Activated T-cell treated with anti-CD3 and anti-CD28 coated beads for 48 hours (primary cell): ENCODE data around the gene CHTF18.
"Not testable (repeated sequence)": the region's sequence is repeated elsewhere in the genome, so short reads cannot be mapped to it uniquely, and the experiment has no call there.

Experiments used
- DNase-seq: peaks from one replicate; pipeline ENCODE4 v3.0.0-alpha.2; 2020; ENCODE audit warnings: low read depth

Gene CHTF18

DNA sequence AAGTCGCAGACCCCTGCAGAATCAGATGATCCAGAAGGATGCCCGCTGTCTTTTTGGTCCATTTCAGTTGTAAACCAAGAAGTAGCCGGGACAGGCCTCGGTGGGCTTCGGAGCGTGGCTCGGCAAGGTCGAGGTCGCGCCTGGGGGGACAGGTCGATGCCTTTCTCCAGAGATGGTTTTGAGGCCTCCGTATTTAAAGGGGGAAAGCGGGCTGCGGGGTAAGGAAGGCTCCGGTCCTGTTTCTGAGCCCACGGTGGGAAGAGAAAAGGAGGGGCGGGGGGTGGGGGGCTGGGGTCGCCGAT lies 19.6 kb downstream of the CHTF18 start:
- DNase-seq, result no peak

DNA sequence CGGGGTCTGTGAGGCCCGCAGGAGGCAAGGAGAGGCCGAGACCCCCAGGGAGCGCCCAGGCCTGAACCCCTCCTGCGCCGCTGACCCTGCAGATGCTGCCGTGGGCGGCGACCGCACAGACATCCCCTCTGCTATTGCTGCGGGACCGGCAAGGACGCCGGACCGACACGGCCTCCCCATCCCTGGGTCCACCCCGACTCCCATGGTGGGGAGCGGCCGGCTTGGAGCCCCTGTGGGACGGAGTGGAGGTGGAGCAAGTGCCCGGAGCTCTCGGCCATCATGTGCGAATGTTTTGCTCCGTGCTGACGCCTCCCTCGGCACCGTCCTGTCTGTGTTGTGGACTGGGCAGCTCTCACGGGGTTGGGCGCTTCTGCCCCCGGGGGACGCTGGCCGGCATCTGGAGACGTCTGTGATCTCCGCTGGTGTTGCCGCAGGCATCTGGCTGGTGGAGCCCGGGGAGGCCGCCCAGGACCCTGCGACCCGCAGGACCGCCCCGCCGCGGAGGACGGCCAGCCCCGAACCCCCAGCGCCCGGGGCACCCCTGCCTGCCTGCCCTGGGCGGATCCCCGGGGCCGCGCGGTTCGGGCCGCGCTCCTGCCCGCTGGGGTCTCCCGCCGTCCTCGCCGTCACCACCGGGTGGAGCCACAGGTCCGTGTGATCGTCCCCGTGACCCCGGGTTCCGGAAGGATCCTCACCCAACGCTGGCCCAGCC lies 24.9 kb downstream of the CHTF18 start:
- DNase-seq, result peak; percentile 62

DNA sequence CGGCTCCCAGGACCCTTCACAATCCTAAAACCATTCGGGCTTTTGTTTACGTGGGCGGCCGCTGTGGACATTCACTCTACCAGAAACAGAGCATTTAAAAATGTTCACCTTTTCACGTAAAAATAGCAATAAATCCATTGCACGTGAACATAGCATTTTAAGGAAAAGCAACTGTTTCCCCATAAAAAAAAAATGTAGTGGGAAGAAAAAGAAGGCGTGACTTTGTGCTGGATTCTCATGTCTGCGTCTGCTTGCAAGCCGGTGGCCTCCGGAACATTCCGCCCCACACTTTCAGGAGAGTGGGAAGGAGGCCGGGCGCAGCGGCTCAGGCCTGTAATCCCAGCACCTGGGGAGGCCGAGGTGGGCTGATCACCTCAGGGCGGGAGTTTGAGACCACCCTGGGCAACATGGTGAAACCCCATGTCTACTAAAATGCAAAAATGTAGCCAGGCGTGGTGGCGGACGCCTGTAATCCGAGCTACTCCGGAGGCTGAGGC lies 25.5 kb downstream of the CHTF18 start:
- DNase-seq, result no peak

DNA sequence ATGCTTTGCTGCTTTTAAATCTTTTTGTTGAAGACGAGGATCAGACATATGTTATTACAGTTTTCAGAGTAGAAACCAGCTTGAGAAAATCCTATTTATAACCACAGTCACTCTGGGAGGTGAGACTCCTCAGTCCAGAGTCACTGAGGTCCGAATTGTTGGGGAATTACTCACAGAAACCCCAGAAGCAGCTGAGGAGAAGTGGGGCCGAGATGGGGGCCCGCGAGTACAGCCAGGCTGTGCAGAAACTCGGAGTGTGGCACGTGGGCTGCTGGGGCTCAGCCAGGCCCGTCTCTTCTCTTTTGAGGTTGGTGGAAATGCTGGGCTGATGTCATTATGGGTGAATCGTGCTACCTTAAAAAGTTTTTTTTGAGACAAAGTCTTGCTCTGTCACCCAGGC lies 26.6 kb downstream of the CHTF18 start:
- no peak for DNase-seq

DNA sequence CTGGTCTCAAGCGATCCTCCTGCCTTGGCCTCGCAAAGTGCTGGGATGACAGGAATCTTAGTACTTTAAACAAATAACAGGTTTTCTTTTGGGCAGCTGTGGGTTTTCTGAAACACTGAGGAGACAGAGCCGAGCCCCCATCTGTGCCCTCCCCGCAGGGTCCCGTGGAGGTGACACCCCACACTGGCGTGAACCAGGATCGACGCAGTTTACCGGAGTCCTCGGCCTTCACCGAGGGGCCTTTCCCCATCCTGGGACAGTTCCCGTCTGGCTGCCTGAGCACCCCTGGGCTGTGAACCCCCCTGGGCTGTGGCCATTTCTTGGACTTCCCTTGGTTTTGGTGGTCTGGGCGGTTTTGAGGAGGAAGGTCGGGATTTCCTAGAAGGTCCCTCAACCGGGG lies 27.4 kb downstream of the CHTF18 start:
- DNase-seq, result no peak

DNA sequence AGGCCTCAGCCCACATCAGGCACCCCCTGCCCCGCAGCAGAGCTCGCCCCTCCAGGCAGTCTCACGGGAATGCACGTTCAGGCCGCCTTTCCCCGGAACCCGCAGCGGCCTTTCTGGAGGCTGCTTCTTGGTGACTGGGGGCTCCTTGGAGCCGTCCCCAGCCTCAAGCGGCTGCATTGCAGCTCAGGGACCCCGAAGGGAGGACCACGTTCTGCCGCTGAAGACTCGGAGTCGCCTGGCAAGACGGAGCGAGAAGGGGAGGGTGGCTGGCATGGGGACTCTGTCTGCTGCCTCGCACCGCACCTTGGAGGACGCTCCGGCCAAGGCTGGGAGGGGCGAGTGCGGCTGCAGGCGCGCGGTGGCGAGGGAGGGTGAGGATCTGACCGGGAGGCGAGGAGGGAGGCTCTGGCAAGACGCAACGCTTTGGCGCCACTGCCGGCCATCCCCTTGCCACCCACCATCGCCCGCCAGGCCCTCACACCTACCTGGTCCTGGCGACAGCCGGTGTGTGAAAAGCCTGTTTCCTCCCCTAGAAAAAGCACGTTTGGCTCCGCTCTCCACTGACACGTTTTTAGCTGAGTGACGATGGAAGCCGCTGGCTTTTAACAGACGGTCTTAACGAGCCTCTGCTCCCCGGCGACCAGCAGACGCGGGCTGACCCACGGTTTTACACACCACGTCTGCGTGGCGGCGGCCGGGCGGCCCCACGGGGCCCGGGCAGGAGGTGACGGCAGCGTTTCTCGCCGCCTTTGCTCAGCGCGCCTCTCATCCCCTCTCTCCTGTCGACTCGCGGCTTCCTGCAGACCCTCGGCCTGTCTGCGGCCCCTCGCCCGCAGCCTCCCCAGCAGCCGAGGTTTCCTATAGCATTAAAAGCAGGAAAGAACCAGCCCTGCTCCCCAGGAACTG lies 28.8 kb downstream of the CHTF18 start:
- no peak for DNase-seq

DNA sequence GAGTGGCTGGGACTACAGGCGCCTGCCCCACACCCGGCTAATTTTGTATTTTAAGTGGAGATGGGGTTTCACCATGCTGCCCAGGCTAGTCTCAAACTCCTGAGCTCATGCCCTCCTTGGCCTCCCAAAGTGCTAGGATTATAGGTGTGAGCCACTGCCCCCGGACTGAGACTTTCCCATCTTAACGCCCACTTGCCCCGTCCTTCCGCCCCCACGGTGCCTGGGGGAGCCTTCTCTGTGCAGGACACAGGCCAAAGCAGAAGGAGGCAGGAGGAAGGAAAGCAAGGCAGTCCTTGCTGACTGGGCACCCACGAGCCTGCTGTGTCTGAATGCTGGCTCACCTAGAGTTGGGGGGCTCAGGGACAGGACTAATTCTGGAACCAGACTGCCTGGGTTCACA lies 29.7 kb downstream of the CHTF18 start:
- DNase-seq, result no peak

DNA sequence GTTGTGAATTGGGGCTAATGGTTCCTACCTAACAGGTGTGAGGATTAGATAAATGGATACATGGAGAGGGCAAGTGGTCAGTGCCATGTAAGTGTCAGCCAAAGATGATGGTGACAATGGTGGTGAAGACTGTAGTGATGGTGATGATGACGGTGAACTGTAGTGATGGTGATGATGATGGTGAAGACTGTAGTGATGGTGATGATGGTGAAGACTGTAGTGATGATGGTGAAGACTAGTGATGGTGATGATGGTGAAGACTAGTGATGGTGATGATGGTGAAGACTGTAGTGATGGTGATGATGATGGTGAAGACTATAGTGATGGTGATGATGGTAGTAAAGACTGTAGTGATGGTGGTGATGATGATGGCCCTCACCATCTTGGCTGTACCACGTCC lies 30.2 kb downstream of the CHTF18 start:
- no peak for DNase-seq

DNA sequence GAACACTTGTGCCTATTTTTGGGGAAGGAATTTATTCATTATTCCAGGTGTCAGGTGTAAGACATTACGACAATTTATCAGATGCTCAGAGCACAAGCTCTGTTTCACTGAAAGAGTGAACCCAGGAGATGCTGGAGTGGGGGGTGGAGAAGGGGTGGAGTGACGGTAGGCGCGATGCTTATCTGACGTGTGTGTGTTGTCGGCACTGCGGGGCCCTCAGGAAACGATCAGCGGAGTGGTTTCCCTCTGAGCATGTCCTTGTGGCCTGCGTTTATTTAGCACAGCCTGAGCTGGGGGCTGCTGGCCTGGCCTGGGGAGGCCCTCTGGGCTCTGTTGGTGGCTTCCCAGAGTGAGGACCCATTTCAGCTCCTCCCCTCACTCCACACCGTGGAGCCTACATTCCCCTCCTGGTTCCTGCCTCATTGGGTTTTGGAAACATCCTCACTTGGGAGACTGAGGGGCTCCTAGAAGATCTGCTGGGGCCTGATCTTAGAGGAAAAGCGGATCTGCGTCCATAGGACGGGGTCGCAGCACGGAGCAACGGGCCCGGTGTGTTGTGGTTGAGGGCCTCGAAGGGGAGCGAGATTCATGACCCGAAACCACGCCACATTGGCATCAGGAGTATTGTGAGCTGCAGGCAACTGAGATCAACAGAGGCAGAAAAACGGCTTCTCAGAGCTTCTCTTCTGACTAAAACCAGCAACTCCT lies 31.1 kb downstream of the CHTF18 start:
- no peak for DNase-seq

DNA sequence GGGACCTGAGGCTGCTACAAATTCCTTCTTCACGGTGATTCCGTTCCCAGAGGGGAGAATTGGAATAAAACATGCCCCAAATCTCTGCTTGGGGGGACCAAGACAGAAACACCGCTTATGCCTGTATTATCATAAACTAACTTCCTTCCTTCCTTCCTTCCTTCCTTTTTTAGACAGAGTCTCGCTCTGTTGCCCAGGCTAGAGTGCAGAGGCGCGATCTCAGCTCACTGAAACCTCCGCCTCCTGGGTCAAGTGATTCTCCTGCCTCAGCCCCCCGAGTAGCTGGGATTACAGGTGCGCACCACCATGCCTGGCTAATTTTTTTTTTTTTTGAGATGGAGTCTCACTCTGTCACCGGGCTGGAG lies 31.6 kb downstream of the CHTF18 start:
- not testable (repeated sequence) for DNase-seq

DNA sequence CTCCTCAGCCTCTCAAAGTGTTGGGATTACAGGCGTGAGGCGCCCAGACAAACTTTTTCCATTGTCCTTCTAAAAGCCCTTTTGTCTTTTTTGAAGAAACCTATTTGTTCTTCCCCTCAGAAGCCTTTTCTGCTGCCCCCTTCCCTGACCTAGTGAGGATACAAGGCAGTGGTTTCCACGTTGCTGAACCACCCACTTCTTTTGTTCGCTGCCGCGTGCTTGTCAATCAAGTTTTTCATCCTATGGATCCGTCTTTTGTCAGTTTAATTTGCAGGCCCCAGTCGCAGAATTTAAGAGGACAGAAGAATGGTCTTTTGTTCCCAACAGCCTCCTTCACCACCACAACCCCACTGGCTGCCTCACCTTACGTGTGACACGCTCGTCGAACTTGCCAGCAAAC lies 32.3 kb downstream of the CHTF18 start:
- DNase-seq, result no peak

DNA sequence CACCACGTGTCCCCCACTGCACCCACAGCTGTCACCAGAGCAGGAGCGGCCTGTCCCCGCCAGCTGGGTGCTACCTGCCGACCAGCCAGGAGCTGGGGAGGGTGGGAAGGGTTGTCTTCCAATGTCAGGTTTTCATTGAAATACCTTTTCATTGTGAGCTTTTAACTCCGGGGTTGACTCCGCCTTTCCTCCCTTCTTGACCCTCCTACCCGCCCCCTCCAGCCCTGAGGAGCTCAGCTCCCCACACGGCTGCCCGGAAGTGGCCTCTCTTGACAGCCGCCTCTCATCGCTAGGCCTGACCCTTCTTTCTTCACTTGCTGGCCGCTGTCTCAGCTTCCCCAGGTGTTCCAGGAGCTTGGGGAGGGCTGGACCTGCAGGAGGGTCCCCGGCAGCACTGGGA lies 33.3 kb downstream of the CHTF18 start:
- no peak for DNase-seq

DNA sequence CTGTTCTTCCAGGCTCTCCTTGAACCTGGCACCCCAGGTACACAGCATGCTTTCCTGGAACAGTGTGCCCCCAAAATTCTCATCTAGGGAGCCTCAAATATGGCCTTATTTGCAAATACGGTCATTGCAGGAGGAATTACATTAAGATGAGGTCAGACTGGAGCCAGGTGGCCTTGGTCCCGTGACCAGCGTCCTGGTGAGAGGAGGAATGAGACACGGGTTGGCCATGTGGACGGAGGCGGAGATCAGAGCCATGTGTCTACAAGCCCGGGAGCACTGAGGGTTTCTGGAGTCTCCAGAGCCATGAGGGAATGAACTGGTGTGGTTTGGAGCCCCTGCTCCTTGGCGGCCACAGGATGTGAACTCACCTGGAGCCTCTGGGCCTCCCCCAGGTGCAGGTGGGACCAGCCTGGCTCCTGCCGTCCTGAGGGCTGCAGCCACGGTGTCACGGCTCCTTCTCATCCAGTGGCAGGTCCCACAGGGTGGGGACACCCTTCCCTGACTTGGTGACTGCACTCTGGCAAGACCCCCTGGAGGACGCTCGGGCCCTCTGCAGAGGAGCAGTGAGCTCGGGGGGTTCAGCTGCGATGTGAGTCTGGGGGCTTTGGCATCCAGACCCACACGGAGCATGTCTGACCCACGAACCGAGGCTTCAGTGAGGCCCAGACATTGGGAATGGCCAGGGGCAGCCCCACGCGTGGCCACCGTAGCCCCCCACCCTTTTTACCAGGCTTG lies 33.9 kb downstream of the CHTF18 start:
- DNase-seq, result no peak

DNA sequence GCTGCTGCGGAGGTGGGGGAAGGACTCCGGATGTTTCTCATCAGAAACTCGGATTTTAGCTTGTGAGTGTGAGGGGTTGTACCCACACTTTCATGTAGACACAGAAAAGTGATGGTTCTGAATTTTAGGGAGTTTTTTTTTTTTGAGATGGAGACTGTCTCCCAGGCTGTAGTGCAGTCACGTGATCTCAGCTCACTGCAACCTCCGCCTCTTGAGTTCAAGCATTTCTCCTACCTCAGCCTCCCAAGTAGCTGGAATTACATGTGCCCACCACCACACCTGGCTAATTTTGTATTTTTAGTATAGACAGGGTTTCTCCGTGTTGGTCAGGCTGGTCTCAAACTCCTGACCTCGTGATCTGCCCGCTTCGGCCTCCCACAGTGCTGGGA lies 34.5 kb downstream of the CHTF18 start:
- DNase-seq, result no peak

DNA sequence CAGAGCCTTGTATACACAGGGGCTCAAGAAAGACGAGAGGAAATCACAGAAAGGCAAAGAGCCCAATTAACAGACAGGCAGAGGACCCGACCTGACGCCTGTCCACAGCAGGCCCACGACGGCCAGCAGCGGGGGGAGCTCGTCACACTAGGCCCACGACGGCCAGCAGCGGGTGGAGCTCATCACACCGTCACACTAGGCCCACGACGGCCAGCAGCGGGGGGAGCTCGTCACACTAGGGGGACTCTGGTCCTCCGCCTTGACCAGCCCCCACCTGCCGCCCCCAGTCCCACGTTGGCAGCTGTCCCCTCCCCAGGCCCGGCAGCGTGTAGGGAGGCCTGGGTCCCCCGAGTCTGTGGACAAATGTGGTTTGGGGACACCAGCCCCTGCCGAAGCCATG lies 35.8 kb downstream of the CHTF18 start:
- DNase-seq, result no peak

DNA sequence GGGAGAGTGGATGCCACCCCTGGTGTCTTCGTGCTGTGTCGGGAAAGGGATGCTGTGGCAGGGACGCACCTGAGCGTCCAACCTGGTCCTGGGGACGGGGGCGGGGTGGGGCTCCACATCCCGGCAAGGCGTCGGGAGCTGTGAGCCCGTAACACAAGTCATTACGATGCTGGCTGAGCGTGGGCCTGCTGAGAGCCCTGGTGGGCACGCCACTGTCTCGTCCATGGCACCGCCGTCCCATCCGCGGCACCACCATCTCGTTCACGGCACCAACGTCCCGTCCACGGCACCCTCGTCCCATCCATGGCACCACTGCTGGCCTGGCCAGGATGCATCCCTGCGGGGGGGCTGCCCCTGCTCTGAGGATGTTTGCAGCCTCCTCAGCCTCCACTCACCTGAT lies 36.2 kb downstream of the CHTF18 start:
- DNase-seq, result no peak

DNA sequence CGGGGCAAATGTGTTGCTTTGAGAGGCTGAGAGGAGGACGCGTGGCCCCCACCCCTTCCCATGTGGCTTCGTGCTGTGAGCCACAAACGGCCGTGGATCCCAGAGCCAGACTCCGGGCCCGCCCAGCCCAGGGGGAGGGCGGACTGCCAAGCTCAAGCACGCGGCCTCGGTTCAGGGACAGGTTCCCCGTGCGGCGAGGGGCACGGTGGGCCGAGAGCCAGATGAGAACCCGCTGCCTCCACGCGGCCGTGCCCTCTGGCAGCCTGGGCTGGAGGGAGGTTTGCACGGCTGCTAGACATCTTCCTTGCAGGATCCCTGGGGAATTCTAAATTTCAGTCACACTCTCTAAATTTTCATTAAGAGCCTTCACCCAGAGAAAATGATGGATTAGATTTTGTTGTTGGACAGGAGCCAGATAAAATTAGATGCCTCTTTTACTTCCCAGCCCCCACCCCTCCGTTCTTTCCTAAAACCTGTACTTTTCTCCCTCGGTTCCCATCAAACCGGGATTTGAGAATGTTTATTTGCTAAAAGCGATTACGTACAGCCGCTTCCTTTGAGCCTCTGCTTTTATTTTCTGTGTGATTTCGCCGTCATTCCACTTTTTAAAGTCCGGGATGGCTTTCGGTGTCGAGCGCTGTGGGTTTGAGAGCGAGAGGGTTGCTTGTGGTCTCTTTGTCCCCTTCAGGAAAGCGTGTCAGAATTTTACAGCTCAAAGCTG lies 37.1 kb downstream of the CHTF18 start:
- DNase-seq, result no peak

DNA sequence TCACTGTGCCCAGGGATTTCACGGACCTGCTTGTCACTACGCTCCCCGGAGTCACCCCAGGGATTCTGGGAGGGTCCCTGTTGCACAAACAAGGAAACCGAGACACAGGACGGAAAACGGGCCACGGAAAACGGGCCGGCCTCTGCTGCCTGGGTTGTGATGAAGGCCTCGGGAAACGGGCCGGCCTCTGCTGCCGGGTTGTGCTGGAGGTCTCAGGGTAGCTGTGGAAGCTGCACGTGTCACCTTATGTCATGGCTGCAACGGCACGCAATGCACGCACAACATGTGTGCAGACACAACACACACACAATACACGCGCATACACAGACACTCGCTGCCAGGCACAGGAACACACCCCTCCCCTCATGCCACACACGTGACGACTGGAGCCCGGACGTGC lies 39.1 kb downstream of the CHTF18 start:
- DNase-seq, result no peak

DNA sequence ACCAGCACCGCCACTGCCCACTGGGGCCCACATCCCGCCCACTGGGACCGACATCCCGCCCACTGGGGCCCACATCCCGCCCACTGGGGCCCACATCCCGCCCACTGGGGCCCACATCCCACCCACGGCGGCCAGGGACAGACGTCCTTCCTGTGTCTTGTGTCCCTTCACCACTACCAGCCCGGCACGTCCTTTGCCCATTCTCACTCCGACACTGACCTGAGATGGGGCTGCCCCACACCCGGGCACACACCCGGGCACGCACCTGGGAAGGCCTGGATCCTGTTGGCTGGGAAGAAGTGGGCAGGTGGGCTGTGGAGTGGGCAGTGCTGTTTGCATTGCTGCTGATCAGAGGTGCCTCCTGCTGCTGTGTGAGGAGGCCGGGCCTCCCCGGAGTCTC lies 40.5 kb downstream of the CHTF18 start:
- DNase-seq, result no peak

DNA sequence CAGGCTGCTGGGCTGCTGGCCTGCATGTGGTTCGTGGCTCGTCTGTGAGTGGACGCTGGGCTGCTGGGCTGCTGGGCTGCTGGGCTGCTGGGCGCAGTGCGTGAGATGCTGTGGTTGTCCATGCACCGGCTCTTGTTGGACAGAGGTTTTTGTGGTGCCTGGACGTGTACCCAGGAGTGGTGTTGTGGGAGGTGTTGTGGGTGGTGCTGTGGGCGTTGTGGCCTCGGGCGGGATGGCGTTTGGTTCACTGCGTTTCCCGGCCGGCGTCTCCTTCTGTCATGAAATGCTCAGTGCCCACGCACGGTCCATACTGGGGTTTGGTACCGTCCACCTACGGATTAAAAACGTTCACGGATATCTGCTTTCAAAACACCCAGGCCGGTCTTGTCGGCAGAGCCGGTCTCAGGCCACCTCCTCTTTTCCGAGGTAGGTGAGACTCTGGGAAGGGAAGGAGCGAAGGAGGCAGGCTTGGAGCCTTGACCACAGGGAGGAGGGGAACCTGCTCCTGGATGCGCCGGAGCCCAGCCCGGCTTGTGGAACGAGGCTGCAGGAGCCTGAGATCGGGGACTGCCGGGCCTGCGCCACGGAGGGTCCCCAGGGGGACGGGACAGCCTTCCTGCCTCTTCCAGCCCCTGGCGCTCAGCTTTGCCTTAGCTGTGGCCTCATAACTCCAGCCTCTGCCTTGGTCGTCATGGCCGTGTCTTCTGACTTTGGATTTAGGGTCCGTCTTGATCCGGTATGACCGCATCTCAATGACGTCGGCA lies 41.9 kb downstream of the CHTF18 start:
- DNase-seq, result no peak
